OCI-LY7 (cell line): ENCODE data around the gene PAEP. TPM values are rescaled to one million over a fixed set of nuclear protein-coding genes. Genes with fewer than 3 reads are reported as not detected.

Experiments
- BruUV-seq: library from RNA; stranded (reverse); fragments of 400-500 nt; replicated peaks from 2 replicates; lab custom pipeline; 2021; lab: Mats Ljungman, UMichigan
- CTCF ChIA-PET: fragments of 300-600 bp; sonication (Branson Sonifier 250); formaldehyde crosslinking; loops from one replicate; lab custom pipeline; 2022; ENCODE audit warnings: antibody characterized with exemption; ENCODE audit not compliant: unreplicated experiment; lab: Charles Lee
- POLR2A ChIA-PET: fragments of 300-600 bp; sonication (Branson Sonifier 250); formaldehyde crosslinking; loops from one replicate; lab custom pipeline; 2022; ENCODE audit warnings: antibody characterized with exemption; lab: Charles Lee
- DNase-seq: peaks from one replicate; pipeline ENCODE4 v3.0.0-alpha.2; 2015; ENCODE audit warnings: low spot score
- H2AFZ ChIP-seq: fragments of 200-600 bp; sonication (generic), shearing (Covaris generic); 2 replicates; pipeline ENCODE4 v1.6.1; 2014; ENCODE audit warnings: mild to moderate bottlenecking, antibody characterized with exemption, low read length, moderate library complexity
- H3K27ac ChIP-seq: fragments of 200-600 bp; sonication (generic); 2 replicates; pipeline ENCODE4 v1.5.1; 2014; ENCODE audit warnings: mixed run types, low read depth, mild to moderate bottlenecking, moderate library complexity, low read length, inconsistent platforms; ENCODE audit not compliant: poor library complexity, severe bottlenecking
- H3K36me3 ChIP-seq: fragments of 200-600 bp; sonication (generic); 2 replicates; pipeline ENCODE4 v1.6.1; 2014; ENCODE audit warnings: mild to moderate bottlenecking, antibody characterized with exemption, low read length, moderate library complexity, mixed read lengths; ENCODE audit not compliant: insufficient read depth
- H3K4me1 ChIP-seq: fragments of 200-600 bp; sonication (generic); 2 replicates; pipeline ENCODE4 v1.5.1; 2014; ENCODE audit warnings: mild to moderate bottlenecking, low read length; ENCODE audit not compliant: insufficient read depth, poor library complexity, severe bottlenecking
- H3K4me2 ChIP-seq: fragments of 200-600 bp; sonication (generic); 2 replicates; pipeline ENCODE4 v1.6.1; 2014; ENCODE audit warnings: mild to moderate bottlenecking, low read length
- H3K4me3 ChIP-seq: fragments of 200-600 bp; sonication (generic); 2 replicates; pipeline ENCODE4 v1.5.1; 2014; ENCODE audit warnings: mild to moderate bottlenecking, low read depth, low read length; ENCODE audit not compliant: poor library complexity, severe bottlenecking
- H3K79me2 ChIP-seq: fragments of 200-600 bp; sonication (generic); 2 replicates; pipeline ENCODE4 v1.6.1; 2016; ENCODE audit warnings: low read depth, mild to moderate bottlenecking, low read length, moderate library complexity, mixed read lengths; ENCODE audit not compliant: insufficient read depth
- H3K9me2 ChIP-seq: fragments of 200-600 bp; sonication (generic); 2 replicates; pipeline ENCODE4 v1.6.1; 2016; ENCODE audit warnings: mild to moderate bottlenecking, low read length, mixed read lengths; ENCODE audit not compliant: insufficient read depth
- H3K9me3 ChIP-seq: fragments of 200-600 bp; sonication (generic); 2 replicates; pipeline ENCODE4 v1.6.1; 2014; ENCODE audit warnings: mild to moderate bottlenecking, mixed run types, low read length, mixed read lengths
- H4K20me1 ChIP-seq: fragments of 200-600 bp; sonication (generic); 2 replicates; pipeline ENCODE4 v1.6.1; 2014; ENCODE audit warnings: mild to moderate bottlenecking, antibody characterized with exemption, low read length, moderate library complexity, mixed read lengths; ENCODE audit not compliant: insufficient read depth
- CTCF ChIP-seq: fragments of 200-600 bp; sonication (generic); conservative IDR thresholded peaks from 2 replicates; pipeline ENCODE4 v1.5.1; 2014; ENCODE audit warnings: mild to moderate bottlenecking, antibody characterized with exemption, low read length, moderate library complexity, mixed read lengths
- EZH2phosphoT487 ChIP-seq: fragments of 200-600 bp; sonication (generic); IDR thresholded peaks from 2 replicates; pipeline ENCODE4 v1.6.1; 2018; ENCODE audit warnings: low read depth, borderline replicate concordance, mild to moderate bottlenecking, mixed run types, antibody characterized with exemption, low read length, moderate library complexity, mixed read lengths
- intact Hi-C: fragments of 100-400 bp; cut with micrococcal nuclease; formaldehyde crosslinking; loops from one replicate; pipeline ENCODE4 v1.10.0; 2022; ENCODE audit not compliant: unreplicated experiment
- total RNA-seq, 2 experiments: library from RNA; depleted of rRNA in 1 of 2; stranded (reverse); fragments of >200 nt in 1 of 2; shearing (Covaris generic) in 1 of 2; gene quantifications; 2 replicates each; pipeline ENCODE4 v1.2.3, GENCODE V29; 2014 to 2022

PAEP gene
- total RNA-seq, 2 experiments from 2014 or later, result not detected

GRCh38 chr9:135608294-135608998, 46.9 kb downstream of the PAEP start:
- H3K36me3 ChIP-seq, result no peaks in the 10 kb centered on the region
- H2AFZ ChIP-seq, result no peak overlapping the region
- no peak overlapping the region for H3K4me3 ChIP-seq
- no peaks in the 10 kb centered on the region for H3K9me3 ChIP-seq
- no peaks in the 10 kb centered on the region for H3K79me2 ChIP-seq
- TF ChIP-seq CTCF (no peak), EZH2phosphoT487 (no peak)
- ChIA-PET CTCF (no interaction called here), POLR2A (no interaction called here)
- no peaks in the 10 kb centered on the region for H4K20me1 ChIP-seq
- H3K9me2 ChIP-seq, result no peaks in the 10 kb centered on the region
- no peaks in the 10 kb centered on the region for H3K4me1 ChIP-seq
- no TSS peak for BruUV-seq
- H3K4me2 ChIP-seq, result no peak overlapping the region
- intact Hi-C loops, result no loop called here
- H3K27ac ChIP-seq, result no peak overlapping the region
- no peak for DNase-seq

GRCh38 chr9:135608999-135609317, 47.4 kb downstream of the PAEP start:
- Histone ChIP-seq H4K20me1 (no peaks in the 10 kb centered on the region), H3K9me3 (no peaks in the 10 kb centered on the region), H3K4me1 (no peaks in the 10 kb centered on the region), H3K79me2 (no peaks in the 10 kb centered on the region), H3K27ac (no peak overlapping the region), H3K36me3 (no peaks in the 10 kb centered on the region), H3K9me2 (no peaks in the 10 kb centered on the region), H3K4me2 (no peak overlapping the region), H2AFZ (no peak overlapping the region), H3K4me3 (no peak overlapping the region)
- ChIA-PET POLR2A (no interaction called here), CTCF (no interaction called here)
- no peak for DNase-seq
- TF ChIP-seq CTCF (no peak), EZH2phosphoT487 (no peak)
- BruUV-seq, result no TSS peak
- intact Hi-C loops, result no loop called here

- no peak overlapping the region for H3K4me2 ChIP-seq
- no peaks in the 10 kb centered on the region for H3K9me2 ChIP-seq
- H4K20me1 ChIP-seq, result no peaks in the 10 kb centered on the region
- CTCF ChIA-PET, result no interaction called here
- H3K9me3 ChIP-seq, result no peaks in the 10 kb centered on the region
- POLR2A ChIA-PET, result no interaction called here
- no peaks in the 10 kb centered on the region for H3K79me2 ChIP-seq
- BruUV-seq, result no TSS peak
- TF ChIP-seq EZH2phosphoT487, result no peak
- no peak for TF ChIP-seq CTCF
- no peaks in the 10 kb centered on the region for H3K36me3 ChIP-seq
- H3K4me3 ChIP-seq, result no peak overlapping the region
- H2AFZ ChIP-seq, result no peak overlapping the region
- DNase-seq, result no peak
- intact Hi-C loops, result no loop called here
- no peaks in the 10 kb centered on the region for H3K4me1 ChIP-seq
- no peak overlapping the region for H3K27ac ChIP-seq
Observed at GRCh38 chr9:135609366-135609955, 47.9 kb downstream of the PAEP start.
